Measurements from ENCODE around the gene VAT1L.

The VAT1L gene

GRCh38 chr16:77781091-77781490 is 7.3 kb upstream of the VAT1L start:
- no peak for DNase-seq
- Histone ChIP-seq H3K27ac (ENCODE audit: low read length) (no peak overlapping the region), H3K4me1 (ENCODE audit: low read length) (no peaks in the 10 kb centered on the region), H2AFZ (ENCODE audit: low read length) (no peak overlapping the region), H3K4me2 (ENCODE audit: low read depth, low read length) (no peak overlapping the region), H3K79me2 (ENCODE audit: low read length) (no peaks in the 10 kb centered on the region), H3K36me3 (replicated peaks; ENCODE audit: insufficient read depth, low read length) (no peaks in the 10 kb centered on the region), H3K27me3 (replicated peaks; ENCODE audit: insufficient read depth, low read length) (no peaks in the 10 kb centered on the region), H3K4me3 (ENCODE audit: low read length) (no peak overlapping the region), H3K9ac (ENCODE audit: low read length) (no peak overlapping the region), H3K9me2 (replicated peaks; ENCODE audit: insufficient read depth, low read length) (no peaks in the 10 kb centered on the region), H4K20me1 (ENCODE audit: insufficient read depth, low read length) (no peaks in the 10 kb centered on the region), H3F3A (ENCODE audit: insufficient read depth, low read length) (no peaks in the 10 kb centered on the region), H3K9me3 (replicated peaks; ENCODE audit: insufficient read depth, low read length) (no peaks in the 10 kb centered on the region)
- TF ChIP-seq EZH2phosphoT487 (IDR thresholded peaks at IDR 0.05; ENCODE audit: low read length) (no peak), EZH2 (optimal IDR thresholded peaks at IDR 0.05; ENCODE audit: low read depth, low read length) (no peak), CTCF (IDR thresholded peaks at IDR 0.05; ENCODE audit: low read length) (no peak)

- Histone ChIP-seq H3K36me3 (replicated peaks; ENCODE audit: insufficient read depth, low read length) (no peaks in the 10 kb centered on the region), H3K79me2 (ENCODE audit: low read length) (no peaks in the 10 kb centered on the region), H3K9me2 (replicated peaks; ENCODE audit: insufficient read depth, low read length) (no peaks in the 10 kb centered on the region), H2AFZ (ENCODE audit: low read length) (no peak overlapping the region), H4K20me1 (ENCODE audit: insufficient read depth, low read length) (no peaks in the 10 kb centered on the region), H3K4me3 (ENCODE audit: low read length) (no peak overlapping the region), H3F3A (ENCODE audit: insufficient read depth, low read length) (no peaks in the 10 kb centered on the region), H3K9me3 (replicated peaks; ENCODE audit: insufficient read depth, low read length) (no peaks in the 10 kb centered on the region), H3K4me1 (ENCODE audit: low read length) (no peaks in the 10 kb centered on the region), H3K27ac (ENCODE audit: low read length) (no peak overlapping the region), H3K27me3 (replicated peaks; ENCODE audit: insufficient read depth, low read length) (no peaks in the 10 kb centered on the region; the same call in 1 of the 2 replicates), H3K9ac (ENCODE audit: low read length) (no peak overlapping the region), H3K4me2 (ENCODE audit: low read depth, low read length) (no peak overlapping the region)
- DNase-seq: no peak
- TF ChIP-seq CTCF (IDR thresholded peaks at IDR 0.05; ENCODE audit: low read length) (0 out of 2 replicates have a peak, but pooled peaks have one; percentile 8), EZH2phosphoT487 (IDR thresholded peaks at IDR 0.05; ENCODE audit: low read length) (no peak)
These were observed 5.7 kb upstream of the VAT1L start for GRCh38 chr16:77782694-77783093.

GRCh38 chr16:77784441-77785372 is 3.7 kb upstream of the VAT1L start:
- TF ChIP-seq EZH2phosphoT487 (IDR thresholded peaks at IDR 0.05; ENCODE audit: low read length) (no peak), CTCF (IDR thresholded peaks at IDR 0.05; ENCODE audit: low read length) (peak; percentile 13; the same call in 1 of the 2 replicates), EZH2 (optimal IDR thresholded peaks at IDR 0.05; ENCODE audit: low read depth, low read length) (no peak)
- no peaks in the 10 kb centered on the region for H3K79me2 ChIP-seq (ENCODE audit: low read length)
- H3K9me3 ChIP-seq (replicated peaks; ENCODE audit: insufficient read depth, low read length): no peaks in the 10 kb centered on the region
- H4K20me1 ChIP-seq (ENCODE audit: insufficient read depth, low read length): no peaks in the 10 kb centered on the region
- H3K36me3 ChIP-seq (replicated peaks; ENCODE audit: insufficient read depth, low read length): no peaks in the 10 kb centered on the region
- H3K4me1 ChIP-seq (ENCODE audit: low read length): no peaks in the 10 kb centered on the region
- no peaks in the 10 kb centered on the region for H3K9me2 ChIP-seq (replicated peaks; ENCODE audit: insufficient read depth, low read length)
- H3K9ac ChIP-seq (ENCODE audit: low read length): no peak overlapping the region
- H3K27ac ChIP-seq (ENCODE audit: low read length): no peak overlapping the region
- H3F3A ChIP-seq (ENCODE audit: insufficient read depth, low read length): no peaks in the 10 kb centered on the region
- H2AFZ ChIP-seq (ENCODE audit: low read length): no peak overlapping the region
- H3K4me2 ChIP-seq (ENCODE audit: low read depth, low read length): no peak overlapping the region
- no peak for DNase-seq
- H3K27me3 ChIP-seq (replicated peaks; ENCODE audit: insufficient read depth, low read length): peaks cover 11% of the 10 kb centered on the region; the same call in 1 of the 2 replicates
- H3K4me3 ChIP-seq (ENCODE audit: low read length): no peak overlapping the region
